Epithelial cell of esophagus (primary cell): ENCODE results near the gene CCDC77.
"Not testable (repeated sequence)": the region's sequence is repeated elsewhere in the genome, so short reads cannot be mapped to it uniquely, and the experiment has no call there.

Experiments used
- DNase-seq: peaks from one replicate; pipeline ENCODE4 v3.0.0; 2010; ENCODE audit warnings: low read depth
- H3K4me3 ChIP-seq: 2 replicates; pipeline ENCODE4 v1.5.1; 2011; ENCODE audit warnings: mild to moderate bottlenecking, low read length, control low read depth
- TF ChIP-seq, protein P1 (sequence below): IDR thresholded peaks from 2 replicates; pipeline ENCODE4 v1.5.1; 2011; ENCODE audit warnings: low read depth, mild to moderate bottlenecking, low read length, control low read depth, inconsistent platforms; ENCODE audit not compliant: insufficient read depth; ENCODE audit errors: missing control alignments

Gene CCDC77

GRCh38 chr12:418432-418831 is 17.0 kb downstream of the CCDC77 start:
- TF ChIP-seq, protein P1, sequence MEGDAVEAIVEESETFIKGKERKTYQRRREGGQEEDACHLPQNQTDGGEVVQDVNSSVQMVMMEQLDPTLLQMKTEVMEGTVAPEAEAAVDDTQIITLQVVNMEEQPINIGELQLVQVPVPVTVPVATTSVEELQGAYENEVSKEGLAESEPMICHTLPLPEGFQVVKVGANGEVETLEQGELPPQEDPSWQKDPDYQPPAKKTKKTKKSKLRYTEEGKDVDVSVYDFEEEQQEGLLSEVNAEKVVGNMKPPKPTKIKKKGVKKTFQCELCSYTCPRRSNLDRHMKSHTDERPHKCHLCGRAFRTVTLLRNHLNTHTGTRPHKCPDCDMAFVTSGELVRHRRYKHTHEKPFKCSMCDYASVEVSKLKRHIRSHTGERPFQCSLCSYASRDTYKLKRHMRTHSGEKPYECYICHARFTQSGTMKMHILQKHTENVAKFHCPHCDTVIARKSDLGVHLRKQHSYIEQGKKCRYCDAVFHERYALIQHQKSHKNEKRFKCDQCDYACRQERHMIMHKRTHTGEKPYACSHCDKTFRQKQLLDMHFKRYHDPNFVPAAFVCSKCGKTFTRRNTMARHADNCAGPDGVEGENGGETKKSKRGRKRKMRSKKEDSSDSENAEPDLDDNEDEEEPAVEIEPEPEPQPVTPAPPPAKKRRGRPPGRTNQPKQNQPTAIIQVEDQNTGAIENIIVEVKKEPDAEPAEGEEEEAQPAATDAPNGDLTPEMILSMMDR, result no peak

GRCh38 chr12:422526-422925 is 21.1 kb downstream of the CCDC77 start:
- TF ChIP-seq, protein P1, result no peak
- H3K4me3 ChIP-seq, result no peak overlapping the region
- DNase-seq, result no peak

More at GRCh38 chr12:418432-418831, 17.0 kb downstream of the CCDC77 start:
- DNase-seq, result no peak
- H3K4me3 ChIP-seq, result no peak overlapping the region

DNA sequence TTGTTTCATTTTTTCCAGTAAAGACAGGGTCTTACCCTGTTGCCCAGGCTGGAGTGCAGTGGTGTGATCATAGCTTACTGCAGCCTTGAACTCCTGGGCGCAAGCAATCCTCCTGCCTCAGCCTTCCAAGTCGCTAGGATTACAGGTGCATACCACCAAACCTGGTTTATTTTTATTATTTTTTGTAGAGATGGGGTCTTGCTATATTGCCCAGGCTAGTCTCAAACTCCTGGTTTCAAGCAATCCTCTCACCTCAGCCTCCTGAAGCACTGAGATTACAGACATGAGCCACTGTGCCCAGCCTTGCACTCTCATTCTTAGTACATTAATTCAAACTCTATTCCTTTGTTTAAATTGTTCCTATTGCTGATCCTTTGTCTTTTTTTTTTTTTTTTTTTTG is 34.3 kb downstream of the CCDC77 start:
- not testable (repeated sequence) for H3K4me3 ChIP-seq

DNA sequence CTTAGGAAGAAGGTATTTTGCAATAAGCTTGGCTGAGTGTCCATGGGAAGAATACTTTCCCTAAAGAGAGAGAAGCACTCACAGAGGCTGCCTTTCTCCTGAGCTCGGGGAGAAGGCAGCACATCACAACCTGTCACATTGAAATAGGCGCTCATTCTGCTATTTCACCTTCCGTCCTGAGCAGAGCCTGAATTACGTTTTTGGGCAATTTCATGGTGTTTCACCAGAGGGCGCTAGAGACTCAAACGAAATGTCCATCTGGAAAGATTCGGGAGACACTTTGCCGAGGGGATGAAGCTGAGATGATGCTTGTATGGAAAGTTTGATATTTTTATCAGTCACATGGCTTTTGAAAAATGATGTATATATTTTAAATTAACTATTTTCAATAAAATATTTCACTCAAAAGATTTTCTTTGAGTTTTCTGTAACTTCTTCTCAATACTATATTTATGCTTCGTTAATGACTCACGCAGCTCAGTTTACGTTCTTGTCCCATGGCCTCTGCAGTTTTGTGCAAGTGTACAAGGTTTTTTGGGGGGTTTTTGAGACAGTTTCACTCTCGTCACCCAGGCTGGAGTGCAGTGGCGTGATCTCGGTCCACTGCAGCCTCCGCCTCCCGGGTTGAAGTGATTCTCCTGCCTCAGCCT is 40.9 kb downstream of the CCDC77 start:
- TF ChIP-seq, protein P1, result peak; percentile 88
- no peak overlapping the region for H3K4me3 ChIP-seq
- peak; percentile 57 for DNase-seq

More for the DNA sequence above, 34.3 kb downstream of the CCDC77 start:
- DNase-seq, result not testable (repeated sequence)

GRCh38 chr12:447141-447540 is 45.7 kb downstream of the CCDC77 start:
- H3K4me3 ChIP-seq, result no peak overlapping the region
- DNase-seq, result no peak
- TF ChIP-seq, protein P1, result no peak

GRCh38 chr12:449203-449602 is 47.8 kb downstream of the CCDC77 start:
- no peak overlapping the region for H3K4me3 ChIP-seq
- DNase-seq, result no peak
- TF ChIP-seq, protein P1, result no peak

DNA sequence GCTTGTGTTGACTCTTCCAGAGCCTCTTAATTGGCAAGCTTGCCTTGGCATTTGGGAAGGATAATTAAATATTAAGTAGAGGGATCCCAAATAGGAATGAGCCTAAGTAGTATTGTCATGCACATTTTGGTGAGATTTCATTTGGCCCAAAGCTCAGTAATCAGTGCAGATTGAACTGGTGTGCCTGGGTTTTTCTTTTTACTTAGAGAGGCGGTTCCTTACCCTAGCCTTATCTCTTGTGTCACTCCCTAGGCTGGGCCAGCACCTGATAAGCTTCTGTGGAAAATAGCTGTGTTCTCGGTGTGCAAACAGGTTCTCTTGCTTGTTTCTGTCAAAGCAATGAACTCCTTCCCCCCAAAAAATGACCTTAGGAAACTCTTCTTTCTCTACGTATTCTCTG is 49.0 kb downstream of the CCDC77 start:
- no peak overlapping the region for H3K4me3 ChIP-seq
- DNase-seq, result no peak
- TF ChIP-seq, protein P1, result no peak
